ENCODE data around the gene SELENOI. TPM values are rescaled to one million over a fixed set of nuclear protein-coding genes. Genes with fewer than 3 reads are reported as not detected.

The SELENOI gene
- total RNA-seq, 4 donors from 2014 or later: 9.4 to 14.5 (median 11.0) TPM

DNA sequence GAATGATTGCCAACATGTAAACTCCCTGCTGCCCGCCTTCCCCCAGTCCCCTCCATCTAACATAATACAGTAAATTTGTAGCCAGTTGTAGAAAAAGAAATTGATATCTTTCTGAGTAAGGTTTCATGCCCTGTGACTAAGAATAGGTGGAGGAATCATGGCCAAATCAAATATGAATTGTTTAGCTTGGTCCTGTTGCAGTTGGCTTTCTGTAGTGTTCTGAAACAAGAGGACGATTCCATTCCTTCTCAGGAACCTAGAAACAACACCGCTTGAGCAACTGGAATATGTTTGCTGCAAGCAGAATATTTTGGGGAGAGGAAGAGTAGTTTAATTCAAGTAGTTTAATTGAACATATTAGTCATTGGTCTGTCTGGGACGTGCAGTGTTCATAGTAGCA, 48.8 kb downstream of the SELENOI start:
- TF ChIP-seq, protein P1, sequence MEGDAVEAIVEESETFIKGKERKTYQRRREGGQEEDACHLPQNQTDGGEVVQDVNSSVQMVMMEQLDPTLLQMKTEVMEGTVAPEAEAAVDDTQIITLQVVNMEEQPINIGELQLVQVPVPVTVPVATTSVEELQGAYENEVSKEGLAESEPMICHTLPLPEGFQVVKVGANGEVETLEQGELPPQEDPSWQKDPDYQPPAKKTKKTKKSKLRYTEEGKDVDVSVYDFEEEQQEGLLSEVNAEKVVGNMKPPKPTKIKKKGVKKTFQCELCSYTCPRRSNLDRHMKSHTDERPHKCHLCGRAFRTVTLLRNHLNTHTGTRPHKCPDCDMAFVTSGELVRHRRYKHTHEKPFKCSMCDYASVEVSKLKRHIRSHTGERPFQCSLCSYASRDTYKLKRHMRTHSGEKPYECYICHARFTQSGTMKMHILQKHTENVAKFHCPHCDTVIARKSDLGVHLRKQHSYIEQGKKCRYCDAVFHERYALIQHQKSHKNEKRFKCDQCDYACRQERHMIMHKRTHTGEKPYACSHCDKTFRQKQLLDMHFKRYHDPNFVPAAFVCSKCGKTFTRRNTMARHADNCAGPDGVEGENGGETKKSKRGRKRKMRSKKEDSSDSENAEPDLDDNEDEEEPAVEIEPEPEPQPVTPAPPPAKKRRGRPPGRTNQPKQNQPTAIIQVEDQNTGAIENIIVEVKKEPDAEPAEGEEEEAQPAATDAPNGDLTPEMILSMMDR (IDR thresholded peaks at IDR 0.05; ENCODE audit: low read depth): no peak

DNA sequence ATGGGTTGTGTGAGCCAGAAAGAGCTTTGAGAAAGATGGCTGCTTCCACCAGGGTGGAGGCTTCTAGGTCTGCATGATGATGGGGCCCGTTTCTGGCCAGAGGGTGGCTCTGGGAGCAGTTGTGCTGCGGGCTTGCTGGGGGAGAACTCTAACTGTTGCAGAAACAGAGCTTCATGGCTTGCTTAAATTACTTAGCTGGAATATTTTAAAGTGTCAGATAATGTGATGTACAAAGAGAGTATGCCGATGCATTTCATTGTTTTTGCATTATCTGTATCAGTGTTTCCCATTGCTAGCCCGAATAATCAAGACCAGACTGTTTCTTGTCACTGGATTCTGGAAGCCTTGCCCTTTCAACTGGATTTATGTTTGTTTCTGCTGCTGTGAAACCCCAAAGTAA, 49.5 kb downstream of the SELENOI start:
- TF ChIP-seq, protein P1 (IDR thresholded peaks at IDR 0.05; ENCODE audit: low read depth): no peak

DNA sequence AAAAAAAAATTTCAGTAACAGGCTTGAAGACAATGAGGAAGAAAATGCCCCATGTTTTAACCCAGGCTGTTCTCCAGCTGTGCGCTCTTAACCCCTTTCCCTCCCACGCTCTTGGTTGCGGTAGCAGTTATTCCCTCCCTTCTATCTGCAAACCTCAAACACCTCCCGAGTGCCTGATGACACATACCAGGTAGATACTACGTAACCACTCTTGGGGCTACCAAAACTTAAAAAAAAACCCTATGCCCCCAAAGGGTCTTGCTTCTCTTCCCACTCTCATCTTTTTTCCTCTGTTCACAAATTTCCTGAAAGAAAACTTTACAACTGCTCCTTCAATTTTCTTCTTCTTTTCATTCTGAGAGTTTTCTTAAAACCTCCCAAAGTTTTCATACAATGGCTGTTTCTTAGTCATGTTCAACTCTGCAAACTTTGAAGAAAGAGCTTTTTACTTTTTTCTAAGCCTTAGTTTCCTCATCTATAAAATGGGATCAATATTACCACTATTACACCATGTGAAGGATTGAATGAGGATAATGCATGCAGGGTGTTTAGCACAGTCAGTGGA, 50.9 kb downstream of the SELENOI start:
- TF ChIP-seq, protein P1 (IDR thresholded peaks at IDR 0.05; ENCODE audit: low read depth): no peak

DNA sequence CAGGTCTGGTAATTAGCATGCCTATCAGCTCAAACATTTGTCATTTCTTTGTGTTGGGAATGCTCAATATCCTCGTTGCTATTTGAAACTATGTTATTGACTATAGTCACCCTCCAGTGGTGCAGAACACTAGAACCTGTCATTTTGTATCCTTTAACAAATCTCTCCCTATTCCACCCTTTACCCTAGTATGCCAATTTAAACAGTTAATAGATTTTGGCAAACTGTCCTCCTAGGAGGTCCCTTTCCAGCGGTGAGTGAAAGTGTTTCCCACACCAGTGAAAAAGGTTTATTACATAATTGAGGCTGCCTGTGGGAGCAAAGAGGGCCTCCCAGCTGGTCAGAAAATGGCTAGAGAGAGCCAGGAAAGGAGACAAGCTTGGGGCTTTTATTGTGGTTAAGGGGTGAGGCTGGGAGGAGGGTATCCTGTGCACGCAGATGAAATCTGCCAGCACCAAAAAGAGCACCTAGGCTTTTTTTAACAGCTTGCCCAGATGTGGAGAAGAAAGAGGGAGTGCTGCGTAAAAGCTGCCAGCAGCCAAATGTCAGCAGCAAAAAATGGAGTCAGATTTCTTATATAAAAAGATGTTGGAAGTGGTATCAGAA, 53.9 kb downstream of the SELENOI start:
- TF ChIP-seq, protein P1 (IDR thresholded peaks at IDR 0.05; ENCODE audit: low read depth): no peak

DNA sequence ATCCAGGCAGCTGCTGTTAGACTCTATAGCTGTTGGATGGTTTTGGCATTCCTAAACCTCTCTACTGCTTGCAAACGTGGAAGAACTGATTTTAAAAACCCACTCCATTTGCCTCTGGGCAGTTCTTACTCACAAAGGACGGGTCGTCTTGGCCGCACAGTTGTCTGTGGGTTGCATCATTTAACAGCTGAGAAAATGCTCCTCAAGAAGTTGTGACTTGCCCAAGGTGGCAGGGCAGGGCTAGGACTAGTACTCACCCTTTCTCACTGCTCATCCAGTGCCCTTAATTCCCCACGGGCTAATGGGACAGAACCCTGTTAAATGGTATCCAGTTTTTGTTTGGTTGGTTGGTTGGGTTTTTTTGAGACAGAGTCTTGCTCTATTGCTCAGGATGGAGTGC, 54.8 kb downstream of the SELENOI start:
- TF ChIP-seq, protein P1 (IDR thresholded peaks at IDR 0.05; ENCODE audit: low read depth): no peak

DNA sequence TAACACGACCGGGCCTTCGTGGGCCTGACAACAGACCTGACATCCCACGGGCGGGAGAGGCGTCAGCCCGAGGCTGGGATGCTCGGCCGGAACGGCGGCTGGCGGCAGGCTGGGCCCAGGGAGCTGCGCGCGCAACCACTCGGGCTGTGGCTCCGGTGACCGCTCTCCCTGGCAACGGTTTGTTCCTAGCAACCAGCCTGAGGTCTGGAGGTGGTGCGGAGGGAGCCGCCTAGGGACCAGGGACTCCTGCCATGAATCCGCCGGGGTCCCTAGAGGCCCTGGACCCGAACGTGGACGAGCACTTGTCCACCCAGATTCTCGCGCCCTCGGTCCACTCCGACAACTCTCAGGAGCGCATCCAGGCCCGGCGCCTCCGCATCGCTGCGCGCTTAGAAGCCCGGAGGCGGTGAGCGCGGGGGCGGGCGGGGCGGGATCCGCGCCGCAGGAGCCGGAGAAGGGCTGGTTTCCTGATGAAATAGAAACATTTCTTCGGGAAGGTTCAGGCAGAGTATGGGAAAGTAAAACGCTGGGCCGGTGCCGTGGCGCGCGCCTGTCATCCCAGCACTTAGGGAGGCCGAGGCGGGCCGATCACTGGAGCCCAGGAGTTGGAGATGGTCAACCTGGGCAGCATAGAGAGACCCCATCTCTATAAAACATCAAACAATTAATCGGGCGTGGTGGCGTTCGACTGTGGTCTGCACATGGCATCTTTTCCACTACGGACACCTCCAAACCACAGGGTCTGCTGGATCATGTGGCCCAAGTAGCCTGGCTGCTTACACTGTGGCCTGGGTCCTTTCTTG, 56.0 kb downstream of the SELENOI start, which contains the start of gene DRC1:
TSS of gene DRC1 (plus strand) at position 182 of the 803 bp plus-strand sequence. CDS start at position 252, 70 bp downstream.
- TF ChIP-seq, protein P1 (IDR thresholded peaks at IDR 0.05; ENCODE audit: low read depth): no peak

DNA sequence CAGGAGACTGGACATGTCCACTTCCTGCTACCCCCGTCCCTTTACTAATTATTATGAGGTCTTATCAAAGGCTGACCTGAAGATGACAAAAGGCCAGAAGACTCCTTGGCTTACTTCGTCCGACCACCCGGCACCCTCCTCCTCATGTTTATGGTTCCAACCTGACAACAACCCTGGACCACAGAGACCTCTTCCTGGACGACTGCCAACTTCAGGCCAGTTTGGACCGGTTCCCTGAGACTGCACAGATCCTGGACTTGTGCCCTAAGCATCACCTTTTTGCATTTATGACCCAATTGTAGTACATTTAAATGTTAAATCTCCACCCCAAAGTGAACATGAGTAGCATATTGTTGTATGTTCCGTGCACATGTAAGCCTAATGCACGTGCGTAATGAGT, 61.6 kb downstream of the SELENOI start:
- TF ChIP-seq, protein P1 (IDR thresholded peaks at IDR 0.05; ENCODE audit: low read depth): no peak
